Activated CD4-positive, alpha-beta T cell treated with anti-CD3 and anti-CD28 coated beads for 24 hours (primary cell): Measurements from ENCODE around the gene C4orf36.
A peak's percentile ranks its signal among the peaks of the same experiment; 100 is the strongest.
"Not testable (repeated sequence)": the region's sequence is repeated elsewhere in the genome, so short reads cannot be mapped to it uniquely, and the experiment has no call there.

Experiments
- DNase-seq, 2 donors: peaks; one replicate each; pipeline ENCODE4 v3.0.0-alpha.2; 2020; ENCODE audit warnings: low read depth in 2 of 2

C4orf36 gene

GRCh38 chr4:86917212-86918039, 25.2 kb upstream of the C4orf36 start:
- DNase-seq = no peak

GRCh38 chr4:86916392-86916791, 24.2 kb upstream of the C4orf36 start:
- DNase-seq = no peak

GRCh38 chr4:86910820-86911684, 18.8 kb upstream of the C4orf36 start:
- DNase-seq = no peak

DNA sequence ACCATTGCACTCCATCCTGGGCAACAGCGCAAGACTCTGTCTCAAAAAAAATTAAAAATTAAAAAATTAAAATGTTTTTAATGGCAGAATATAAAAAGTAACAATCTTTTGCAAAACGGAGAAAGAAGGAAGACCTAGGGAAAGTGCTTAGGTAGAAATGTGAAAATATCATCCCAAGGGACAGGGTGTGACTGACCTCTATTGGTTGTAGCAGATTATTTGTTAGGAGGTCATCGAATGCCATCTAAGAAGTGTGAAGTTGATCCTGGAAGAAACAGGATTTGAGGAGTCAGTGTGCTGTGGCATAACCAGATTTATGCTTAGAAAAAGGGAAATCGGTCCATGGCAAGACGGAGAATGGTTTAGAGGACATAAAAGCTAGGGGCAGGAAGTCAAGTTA, 18.1 kb upstream of the C4orf36 start:
- DNase-seq = no peak

DNA sequence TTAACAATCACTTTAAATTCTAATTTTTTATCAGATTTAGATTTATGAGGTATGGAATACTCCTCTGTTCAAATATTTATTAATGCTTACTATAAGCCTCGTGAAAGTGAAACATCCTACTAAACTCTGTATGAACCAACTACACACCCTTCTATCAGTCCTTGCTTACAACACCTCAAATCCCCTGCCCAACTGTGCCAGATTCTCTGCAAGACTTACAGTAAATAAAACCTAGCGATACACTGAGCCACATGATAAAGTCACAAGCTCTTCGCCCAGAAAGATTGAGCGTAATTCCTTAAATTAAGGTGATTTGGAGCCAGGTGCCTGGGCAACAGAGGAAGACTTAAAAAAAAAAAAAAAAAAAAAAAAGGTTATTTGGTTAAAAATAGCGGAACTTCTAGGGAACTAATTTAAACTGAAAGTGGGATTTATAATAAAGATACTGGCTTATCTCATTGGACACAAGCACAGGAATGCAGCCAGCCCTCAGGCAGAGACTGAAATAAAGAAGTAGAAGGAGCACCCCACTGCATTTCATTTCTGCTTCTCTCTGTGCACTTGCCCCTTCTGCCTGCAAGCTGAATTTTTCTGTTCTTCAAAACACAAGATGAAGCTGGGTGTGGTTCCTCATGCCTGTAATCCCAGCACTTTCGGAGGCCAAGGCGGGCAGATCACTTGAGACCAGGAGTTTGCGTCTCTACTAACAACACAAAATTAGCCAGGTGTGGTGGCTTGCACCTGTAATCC, 17.5 kb upstream of the C4orf36 start:
- no peak for DNase-seq

DNA sequence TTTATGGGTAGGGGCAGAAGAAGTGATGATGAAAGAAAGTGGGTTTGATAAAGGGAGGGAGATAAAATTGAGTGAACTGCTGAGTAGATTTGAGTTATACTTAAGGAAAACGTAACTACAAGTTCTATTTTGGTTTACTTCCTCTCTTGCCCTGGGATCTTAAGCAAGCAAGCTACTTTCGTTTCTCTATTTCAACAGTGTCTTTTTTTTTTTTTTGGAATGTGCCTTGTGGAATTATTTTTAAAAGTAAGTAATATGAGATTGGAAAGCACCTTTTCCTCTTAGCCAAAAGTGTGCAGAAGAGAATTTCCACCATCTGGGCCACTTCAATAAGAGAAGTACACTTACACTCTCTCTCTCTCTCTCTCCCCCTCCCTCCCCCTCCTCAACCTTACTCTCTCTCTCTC, 16.0 kb upstream of the C4orf36 start:
- no peak for DNase-seq

DNA sequence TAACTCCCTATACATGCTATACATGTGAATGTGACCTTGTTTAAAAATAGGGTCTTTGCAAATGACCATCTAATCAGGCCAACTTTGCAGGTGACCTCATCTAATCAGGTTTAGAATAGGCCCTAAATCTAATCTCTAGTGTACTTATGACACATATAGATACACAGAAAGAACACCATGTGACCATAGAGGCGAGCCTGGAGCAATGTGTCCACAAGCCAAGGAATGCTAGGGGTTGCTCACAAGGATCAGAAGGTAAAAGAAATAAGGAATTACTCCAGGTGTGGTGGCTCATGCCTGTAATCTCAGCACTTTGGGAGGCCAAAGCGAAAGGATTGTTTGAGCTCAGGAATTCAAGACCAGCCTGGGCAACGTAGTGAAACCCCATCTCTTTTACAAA, 9.6 kb upstream of the C4orf36 start:
- no peak for DNase-seq

- no peak for DNase-seq
These were observed 6.3 kb upstream of the C4orf36 start for GRCh38 chr4:86898562-86898961.

DNA sequence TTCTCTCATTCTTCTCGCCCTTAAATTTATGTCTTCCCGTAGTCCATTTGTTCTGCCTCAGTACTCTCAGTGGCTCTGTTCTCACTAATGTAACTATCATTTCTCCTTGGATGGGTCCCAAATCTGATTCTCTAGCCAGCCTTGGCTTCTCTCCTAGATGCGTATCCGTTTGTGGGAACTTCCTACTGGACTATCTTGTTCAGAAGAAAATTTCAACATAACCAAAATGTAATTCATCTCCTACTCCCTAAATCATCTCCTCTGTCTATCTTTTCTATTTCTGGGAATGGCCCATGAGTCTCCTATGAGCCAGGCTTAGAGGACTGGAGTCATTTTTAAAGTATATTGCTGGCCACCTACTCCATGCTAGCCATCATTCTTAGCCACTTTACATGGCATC, 4.4 kb upstream of the C4orf36 start:
- DNase-seq = no peak

DNA sequence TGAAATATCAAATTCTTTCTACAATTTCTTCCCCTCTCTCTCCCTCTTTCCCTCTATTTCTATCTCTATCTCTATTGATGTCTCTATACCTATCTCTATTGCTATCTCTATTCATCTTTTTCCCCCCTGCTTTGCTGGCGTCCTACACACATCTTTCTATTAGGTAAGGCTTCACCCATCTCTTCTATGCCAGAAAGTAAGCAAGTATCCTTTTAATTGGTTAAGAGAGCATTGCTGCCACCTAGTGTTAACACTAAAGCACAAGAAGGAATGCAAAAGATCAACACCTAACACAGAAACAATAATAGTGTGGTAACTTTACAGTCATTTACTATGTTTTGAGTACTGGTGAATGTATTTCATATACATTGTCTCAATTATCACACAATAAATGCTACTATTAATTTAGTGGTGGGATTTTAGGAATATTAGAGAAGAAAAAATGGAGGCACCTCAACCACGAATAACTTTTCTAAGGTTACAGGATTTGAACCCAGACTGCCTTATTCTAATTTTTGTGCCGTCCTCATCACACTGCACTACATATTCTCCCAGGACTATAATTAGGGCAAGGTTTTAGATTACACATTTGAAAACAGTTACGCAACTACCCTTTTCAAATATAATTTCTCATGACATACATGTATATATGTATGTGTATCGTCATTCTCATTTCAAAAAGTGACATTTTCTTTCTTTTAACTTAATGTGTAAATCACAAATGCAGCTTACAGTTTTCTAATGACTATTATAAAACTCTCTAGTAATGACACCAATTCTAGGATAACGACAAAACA, 3.7 kb upstream of the C4orf36 start:
- DNase-seq = peak in 1 of 2 donors; percentile 23

DNA sequence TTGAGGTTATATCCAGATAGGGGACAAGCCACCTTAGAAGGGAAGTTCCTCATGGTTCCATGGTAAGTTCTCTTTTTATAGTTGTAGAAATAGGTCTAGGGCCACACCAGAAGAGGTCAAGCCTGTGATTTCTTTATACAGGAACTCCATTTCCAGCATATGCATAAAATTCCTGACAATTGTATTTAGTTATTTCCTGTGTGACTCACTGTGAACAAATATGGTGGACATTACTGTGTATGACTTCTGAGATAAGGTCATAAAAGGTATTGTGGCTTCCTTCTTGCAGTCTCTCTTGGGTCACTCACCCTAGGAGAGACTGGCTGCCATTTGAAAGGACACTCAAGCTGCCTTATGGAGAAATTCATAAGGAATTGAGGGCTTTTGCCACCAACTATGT, 2.2 kb upstream of the C4orf36 start:
- no peak for DNase-seq

DNA sequence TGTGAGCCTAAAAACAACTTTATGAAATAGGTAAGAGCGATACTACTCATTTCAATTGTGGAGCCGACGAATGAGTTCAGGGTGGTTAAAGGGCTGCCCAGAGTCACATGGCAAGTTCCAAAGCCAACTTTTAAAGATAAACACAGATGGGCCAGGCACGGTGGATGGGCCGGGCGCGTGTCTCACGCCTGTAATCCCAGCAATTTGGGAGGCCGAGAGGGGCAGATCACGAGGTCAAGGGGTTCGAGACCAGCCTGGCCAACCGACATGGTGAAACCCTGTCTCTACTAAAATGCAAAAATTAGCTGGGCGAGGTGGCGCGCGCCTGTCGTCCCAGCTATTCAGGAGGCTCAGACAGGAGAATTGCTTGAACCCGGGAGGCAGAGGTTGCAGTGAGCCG, 914 bp upstream of the C4orf36 start:
- no peak for DNase-seq

- DNase-seq = no peak
These were observed 376 bp upstream of the C4orf36 start for GRCh38 chr4:86892636-86892960.

GRCh38 chr4:86890790-86891189, 1.4 kb downstream of the C4orf36 start:
- no peak for DNase-seq

- no peak for DNase-seq
These were observed 12.6 kb downstream of the C4orf36 start for GRCh38 chr4:86879641-86880040.

- no peak for DNase-seq
These were observed 13.6 kb downstream of the C4orf36 start for GRCh38 chr4:86878640-86879039.

GRCh38 chr4:86876894-86877685, 15.1 kb downstream of the C4orf36 start:
- no peak for DNase-seq

- DNase-seq = not testable (repeated sequence)
These were observed 16.8 kb downstream of the C4orf36 start for GRCh38 chr4:86875436-86875835.

DNA sequence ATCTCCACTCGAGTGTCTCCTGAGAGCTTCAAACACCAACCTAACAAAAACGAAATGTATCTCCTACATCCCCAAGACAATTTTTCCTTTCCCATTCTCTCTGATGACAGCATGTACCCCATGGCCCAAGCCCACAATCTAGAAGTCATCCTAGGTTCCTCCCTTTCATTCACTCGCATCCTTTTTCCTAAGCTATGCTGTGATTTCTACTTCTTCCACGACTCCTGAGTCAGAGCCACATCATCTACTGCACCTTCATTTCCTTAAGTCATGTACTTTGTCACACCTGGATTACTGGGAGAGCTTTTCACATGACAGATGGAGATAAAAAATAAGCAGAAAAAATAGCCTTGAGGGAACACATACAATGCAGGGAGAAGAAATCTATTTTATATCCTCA, 20.1 kb downstream of the C4orf36 start:
- DNase-seq = no peak

DNA sequence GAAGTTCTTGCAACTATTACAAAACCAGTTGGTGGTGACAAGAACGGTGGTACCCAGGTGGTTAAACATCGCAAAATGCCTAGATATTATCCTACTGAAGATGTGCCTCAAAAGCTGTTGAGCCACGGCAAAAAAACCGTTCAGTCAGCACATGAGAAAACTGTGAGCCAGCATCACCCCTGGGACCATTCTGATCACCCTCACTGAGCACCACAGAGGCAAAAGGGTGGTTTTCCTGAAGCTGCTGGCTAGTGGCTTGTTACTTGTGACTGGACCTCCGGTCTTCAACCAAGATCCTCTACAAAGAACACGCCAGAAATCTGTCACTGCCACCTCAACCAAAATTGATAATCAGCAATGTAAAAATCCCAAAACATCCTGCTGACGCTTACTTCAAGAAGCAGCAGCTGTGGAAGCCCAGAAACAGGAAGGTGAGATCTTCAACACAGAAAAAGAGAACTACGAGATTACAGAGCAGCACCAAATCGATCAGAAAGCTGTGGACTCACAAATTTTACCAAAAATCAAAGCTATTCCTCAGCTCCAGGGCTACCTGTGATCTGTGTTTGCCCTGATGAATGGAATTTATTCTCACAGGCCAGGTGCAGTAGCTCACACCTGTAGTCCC, 21.7 kb downstream of the C4orf36 start:
- no peak for DNase-seq
